Activated T-helper 1 cell treated with anti-CD3 and anti-CD28 coated beads, Interleukin-12 subunit alpha, Interleukin-12 subunit beta, Interleukin-2, Interleukin-4 antibody, amounts not matched to agents 30 ng/mL and 10 ng/mL and 1 ng/mL, durations not matched to agents 14 hours and 24 hours and 36 hours (primary cell): ENCODE data around the gene CPNE8. TPM values are rescaled to one million over a fixed set of nuclear protein-coding genes. Genes with fewer than 3 reads are reported as not detected.

Source experiments
- DNase-seq: peaks from one replicate; pipeline ENCODE4 v3.0.0; 2021; ENCODE audit warnings: low spot score
- H3K27ac Mint-ChIP-seq: one replicate; pipeline ENCODE4 v1.8.0; 2021; ENCODE audit warnings: mild to moderate bottlenecking, mixed read lengths
- H3K27me3 Mint-ChIP-seq: one replicate; pipeline ENCODE4 v1.8.0; 2022; ENCODE audit warnings: mild to moderate bottlenecking, moderate library complexity, mixed read lengths; ENCODE audit not compliant: insufficient read depth
- H3K36me3 Mint-ChIP-seq: one replicate; pipeline ENCODE4 v1.8.0; 2021; ENCODE audit warnings: low read depth, mixed read lengths
- H3K4me1 Mint-ChIP-seq: one replicate; pipeline ENCODE4 v1.8.0; 2021; ENCODE audit warnings: low read depth, mixed read lengths
- H3K4me3 Mint-ChIP-seq: one replicate; pipeline ENCODE4 v1.8.0; 2021; ENCODE audit warnings: mild to moderate bottlenecking, moderate library complexity, mixed read lengths
- H3K9me3 Mint-ChIP-seq: one replicate; pipeline ENCODE4 v1.8.0; 2021; ENCODE audit warnings: mixed read lengths
- intact Hi-C: fragments of 100-400 bp; cut with micrococcal nuclease; formaldehyde crosslinking; loops from one replicate; pipeline ENCODE4 v1.15.1; 2024
- total RNA-seq: library from RNA; stranded (reverse); gene quantifications from 2 replicates; pipeline ENCODE4 v1.2.3, GENCODE V29; 2022

Gene CPNE8
- total RNA-seq, 1 donor from 2014 or later = 7.1 TPM

- intact Hi-C loops = no loop called here
- no peak overlapping the region for H3K27ac Mint-ChIP-seq
Observed at GRCh38 chr12:38889297-38889815, 16.0 kb downstream of the CPNE8 start.

GRCh38 chr12:38887770-38888169 lies 17.6 kb downstream of the CPNE8 start:
- intact Hi-C loops = no loop called here
- H3K4me1 Mint-ChIP-seq = peaks cover 11% of the 10 kb centered on the region
- no peak for DNase-seq
- H3K9me3 Mint-ChIP-seq = no peaks in the 10 kb centered on the region
- no peak overlapping the region for H3K4me3 Mint-ChIP-seq
- peaks cover 5% of the 10 kb centered on the region for H3K36me3 Mint-ChIP-seq
- H3K27ac Mint-ChIP-seq = no peak overlapping the region
- no peaks in the 10 kb centered on the region for H3K27me3 Mint-ChIP-seq

More at GRCh38 chr12:38889297-38889815, 16.0 kb downstream of the CPNE8 start:
- no peaks in the 10 kb centered on the region for H3K27me3 Mint-ChIP-seq
- no peak overlapping the region for H3K4me3 Mint-ChIP-seq
- peaks cover 15% of the 10 kb centered on the region for H3K4me1 Mint-ChIP-seq
- no peaks in the 10 kb centered on the region for H3K9me3 Mint-ChIP-seq
- H3K36me3 Mint-ChIP-seq = peaks cover 5% of the 10 kb centered on the region
- DNase-seq = no peak

GRCh38 chr12:38886931-38887330 lies 18.5 kb downstream of the CPNE8 start:
- H3K4me3 Mint-ChIP-seq = no peak overlapping the region
- no peak overlapping the region for H3K27ac Mint-ChIP-seq
- intact Hi-C loops = no loop called here
- peaks cover 5% of the 10 kb centered on the region for H3K36me3 Mint-ChIP-seq
- peaks cover 3% of the 10 kb centered on the region for H3K4me1 Mint-ChIP-seq
- no peaks in the 10 kb centered on the region for H3K9me3 Mint-ChIP-seq
- DNase-seq = no peak
- H3K27me3 Mint-ChIP-seq = no peaks in the 10 kb centered on the region

- Mint-ChIP-seq H3K9me3 (no peaks in the 10 kb centered on the region), H3K36me3 (peaks cover 5% of the 10 kb centered on the region), H3K4me1 (no peaks in the 10 kb centered on the region), H3K4me3 (no peak overlapping the region), H3K27me3 (no peaks in the 10 kb centered on the region), H3K27ac (no peak overlapping the region)
- intact Hi-C loops = no loop called here
- DNase-seq = no peak
Observed at GRCh38 chr12:38886064-38886463, 19.3 kb downstream of the CPNE8 start.

GRCh38 chr12:38884666-38885065 lies 20.7 kb downstream of the CPNE8 start:
- no peaks in the 10 kb centered on the region for H3K9me3 Mint-ChIP-seq
- DNase-seq = no peak
- no peak overlapping the region for H3K4me3 Mint-ChIP-seq
- peaks cover 4% of the 10 kb centered on the region for H3K36me3 Mint-ChIP-seq
- no peaks in the 10 kb centered on the region for H3K4me1 Mint-ChIP-seq
- H3K27ac Mint-ChIP-seq = no peak overlapping the region
- intact Hi-C loops = no loop called here
- no peaks in the 10 kb centered on the region for H3K27me3 Mint-ChIP-seq

- H3K27ac Mint-ChIP-seq = no peak overlapping the region
- no peak for DNase-seq
- no peaks in the 10 kb centered on the region for H3K36me3 Mint-ChIP-seq
- H3K27me3 Mint-ChIP-seq = no peaks in the 10 kb centered on the region
- H3K4me3 Mint-ChIP-seq = no peak overlapping the region
- H3K9me3 Mint-ChIP-seq = peaks cover under 1% of the 10 kb centered on the region
- intact Hi-C loops = no loop called here
- no peaks in the 10 kb centered on the region for H3K4me1 Mint-ChIP-seq
Observed at GRCh38 chr12:38883629-38884134, 21.7 kb downstream of the CPNE8 start.

- intact Hi-C loops = no loop called here
- no peak overlapping the region for H3K27ac Mint-ChIP-seq
- H3K27me3 Mint-ChIP-seq = no peaks in the 10 kb centered on the region
- no peaks in the 10 kb centered on the region for H3K4me1 Mint-ChIP-seq
- no peak for DNase-seq
- no peaks in the 10 kb centered on the region for H3K36me3 Mint-ChIP-seq
- peaks cover 4% of the 10 kb centered on the region for H3K9me3 Mint-ChIP-seq
- H3K4me3 Mint-ChIP-seq = no peak overlapping the region
Observed at GRCh38 chr12:38880288-38880687, 25.1 kb downstream of the CPNE8 start.

- Mint-ChIP-seq H3K27me3 (no peaks in the 10 kb centered on the region), H3K36me3 (no peaks in the 10 kb centered on the region), H3K27ac (no peak overlapping the region), H3K4me1 (no peaks in the 10 kb centered on the region), H3K9me3 (peaks cover 4% of the 10 kb centered on the region), H3K4me3 (no peak overlapping the region)
- no peak for DNase-seq
- intact Hi-C loops = no loop called here
Observed at GRCh38 chr12:38878986-38879385, 26.4 kb downstream of the CPNE8 start.

GRCh38 chr12:38878333-38878705 lies 27.1 kb downstream of the CPNE8 start:
- Mint-ChIP-seq H3K9me3 (peaks cover 4% of the 10 kb centered on the region), H3K36me3 (no peaks in the 10 kb centered on the region), H3K27ac (no peak overlapping the region), H3K4me1 (no peaks in the 10 kb centered on the region), H3K4me3 (no peak overlapping the region), H3K27me3 (no peaks in the 10 kb centered on the region)
- intact Hi-C loops = no loop called here
- no peak for DNase-seq

- no peaks in the 10 kb centered on the region for H3K27me3 Mint-ChIP-seq
- H3K4me3 Mint-ChIP-seq = no peak overlapping the region
Observed at GRCh38 chr12:38875586-38876228, 29.7 kb downstream of the CPNE8 start.

GRCh38 chr12:38872561-38872960 lies 32.8 kb downstream of the CPNE8 start:
- intact Hi-C loops = no loop called here
- H3K36me3 Mint-ChIP-seq = no peaks in the 10 kb centered on the region
- no peak overlapping the region for H3K4me3 Mint-ChIP-seq
- peaks cover 4% of the 10 kb centered on the region for H3K9me3 Mint-ChIP-seq
- no peak for DNase-seq
- no peaks in the 10 kb centered on the region for H3K4me1 Mint-ChIP-seq
- H3K27me3 Mint-ChIP-seq = no peaks in the 10 kb centered on the region
- H3K27ac Mint-ChIP-seq = no peak overlapping the region

More at GRCh38 chr12:38875586-38876228, 29.7 kb downstream of the CPNE8 start:
- DNase-seq = no peak
- Mint-ChIP-seq H3K27ac (no peak overlapping the region), H3K9me3 (peaks cover 8% of the 10 kb centered on the region), H3K36me3 (no peaks in the 10 kb centered on the region), H3K4me1 (no peaks in the 10 kb centered on the region)
- intact Hi-C loops = no loop called here

GRCh38 chr12:38872156-38872555 lies 33.2 kb downstream of the CPNE8 start:
- no peaks in the 10 kb centered on the region for H3K27me3 Mint-ChIP-seq
- no peak overlapping the region for H3K4me3 Mint-ChIP-seq
- no peak overlapping the region for H3K27ac Mint-ChIP-seq
- no peak for DNase-seq
- H3K9me3 Mint-ChIP-seq = peaks cover 4% of the 10 kb centered on the region
- intact Hi-C loops = no loop called here
- H3K36me3 Mint-ChIP-seq = no peaks in the 10 kb centered on the region
- no peaks in the 10 kb centered on the region for H3K4me1 Mint-ChIP-seq

- Mint-ChIP-seq H3K27me3 (no peaks in the 10 kb centered on the region), H3K4me1 (no peaks in the 10 kb centered on the region), H3K4me3 (no peak overlapping the region), H3K27ac (no peak overlapping the region), H3K36me3 (no peaks in the 10 kb centered on the region), H3K9me3 (peaks cover 4% of the 10 kb centered on the region)
- DNase-seq = no peak
- intact Hi-C loops = no loop called here
Observed at GRCh38 chr12:38869036-38869435, 36.4 kb downstream of the CPNE8 start.
